GM15510 (cell line): Measurements from ENCODE around the gene HMGXB4.

Experiments
- POLR2A ChIP-seq: IDR thresholded peaks from 3 replicates; pipeline ENCODE4 v1.6.1; 2011; ENCODE audit warnings: borderline replicate concordance; ENCODE audit not compliant: insufficient read length; ENCODE audit errors: extremely low read depth

HMGXB4 gene

GRCh38 chr22:35257321-35258190, at the start of gene HMGXB4:
TSS of gene HMGXB4 (plus strand) at chr22:35257493. CDS start at chr22:35262391, 4,898 bp downstream.
- TF ChIP-seq POLR2A, result peak; percentile 57

- no peak for TF ChIP-seq POLR2A
These were observed 49.3 kb upstream of the HMGXB4 start for GRCh38 chr22:35208003-35208402.

GRCh38 chr22:35209203-35209602, 48.1 kb upstream of the HMGXB4 start:
- no peak for TF ChIP-seq POLR2A

GRCh38 chr22:35212009-35212408, 45.3 kb upstream of the HMGXB4 start:
- TF ChIP-seq POLR2A, result no peak

GRCh38 chr22:35212996-35213395, 44.3 kb upstream of the HMGXB4 start:
- TF ChIP-seq POLR2A, result no peak

- no peak for TF ChIP-seq POLR2A
These were observed 42.3 kb upstream of the HMGXB4 start for GRCh38 chr22:35214968-35215367.

- TF ChIP-seq POLR2A, result no peak
These were observed 41.3 kb upstream of the HMGXB4 start for GRCh38 chr22:35215993-35216392.

GRCh38 chr22:35217527-35217926, 39.8 kb upstream of the HMGXB4 start:
- no peak for TF ChIP-seq POLR2A

GRCh38 chr22:35218079-35218478, 39.2 kb upstream of the HMGXB4 start:
- no peak for TF ChIP-seq POLR2A

- no peak for TF ChIP-seq POLR2A
These were observed 38.3 kb upstream of the HMGXB4 start for GRCh38 chr22:35219012-35219411.

GRCh38 chr22:35220221-35220620, 37.1 kb upstream of the HMGXB4 start:
- TF ChIP-seq POLR2A, result no peak

- TF ChIP-seq POLR2A, result no peak
These were observed 32.3 kb upstream of the HMGXB4 start for GRCh38 chr22:35225010-35225409.

GRCh38 chr22:35226958-35227647, 30.2 kb upstream of the HMGXB4 start:
- no peak for TF ChIP-seq POLR2A

GRCh38 chr22:35229865-35230264, 27.4 kb upstream of the HMGXB4 start:
- TF ChIP-seq POLR2A, result no peak

- no peak for TF ChIP-seq POLR2A
These were observed 26.9 kb upstream of the HMGXB4 start for GRCh38 chr22:35230417-35230816.
